ENCODE data around the gene SPG11. TPM values are rescaled to one million over a fixed set of nuclear protein-coding genes. Genes with fewer than 3 reads are reported as not detected.

Gene SPG11
- total and polyA plus RNA-seq, 9 of the 15 experiments (the other 6 are each of a cell fraction or from before 2014, with no cell fraction given), result 23.3 to 71.2 (median 45.6) TPM

DNA sequence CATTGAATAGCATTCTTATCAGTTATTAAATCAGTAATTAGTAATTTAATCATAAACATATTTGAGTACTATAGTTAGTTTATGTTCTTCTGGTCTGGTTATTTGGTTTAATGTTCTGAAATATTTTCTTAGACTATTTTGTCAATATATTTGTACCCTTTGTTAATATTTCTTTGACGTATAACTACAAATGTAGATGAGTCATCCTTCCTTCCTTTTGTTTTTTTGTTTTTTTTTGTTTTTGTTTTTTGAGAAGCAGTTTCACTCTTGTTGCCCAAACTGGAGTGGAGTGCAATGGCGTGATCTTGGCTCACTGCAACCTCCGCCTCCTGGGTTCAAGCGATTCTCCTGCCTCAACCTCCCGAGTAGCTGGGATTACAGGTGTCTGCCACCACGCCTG is 143.9 kb downstream of the SPG11 start (continued):
- TF ChIP-seq, protein P1, sequence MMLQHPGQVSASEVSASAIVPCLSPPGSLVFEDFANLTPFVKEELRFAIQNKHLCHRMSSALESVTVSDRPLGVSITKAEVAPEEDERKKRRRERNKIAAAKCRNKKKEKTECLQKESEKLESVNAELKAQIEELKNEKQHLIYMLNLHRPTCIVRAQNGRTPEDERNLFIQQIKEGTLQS (IDR thresholded peaks at IDR 0.05), result peak; percentile 42
- TF ChIP-seq, protein P1 (CRISPR knock-in tag; conservative IDR thresholded peaks at IDR 0.05), result no peak
- TF ChIP-seq ZNF316 (IDR thresholded peaks at IDR 0.05), result peak; percentile 82

GRCh38 chr15:44516436-44516835 is 147.0 kb downstream of the SPG11 start:
- no peak overlapping the region for H3K9ac ChIP-seq (ENCODE audit: insufficient read depth in 1 of 2, low read depth in 2 of 2, low read length in 2 of 2)
- peaks cover 55% of the 10 kb centered on the region; the same call in 2 of the 3 replicates for H3K36me3 ChIP-seq (ENCODE audit: control insufficient read depth, insufficient read depth, low read length)
- BruUV-seq (replicated peaks), result no TSS peak
- ChIA-PET CTCF (ENCODE audit: low intra/inter-chr PET ratio) (no interaction called here), POLR2A (interaction anchor here (1.0 to 1.6 kb wide), 5 partner anchors 12 to 89 kb away, joined by 3 to 8 read pairs (median 4); partner anchors contain the start of genes CTDSPL2 and EIF3J)
- ATAC-seq, result no peak
- H3K4me1 ChIP-seq (replicated peaks in 1 of 2; ENCODE audit: control insufficient read depth in 2 of 2, insufficient read depth in 2 of 2, low read length in 2 of 2), result no peaks in the 10 kb centered on the region
- no peaks in the 10 kb centered on the region for H3K9me1 ChIP-seq (ENCODE audit: control insufficient read depth, insufficient read depth, low read length)
- no peak overlapping the region for H3K4me3 ChIP-seq
- H2AFZ ChIP-seq (ENCODE audit: low read depth, low read length), result no peak overlapping the region
- H3K79me2 ChIP-seq (ENCODE audit: control insufficient read depth, insufficient read depth, low read length), result no peaks in the 10 kb centered on the region
- DNase-seq (ENCODE audit: extremely low read depth in 1 of 4, low spot score in 3 of 4), result no peak
- H3K27ac ChIP-seq (ENCODE audit: extremely low read depth, low read depth, low read length), result no peak overlapping the region
- H3K27me3 ChIP-seq (ENCODE audit: control insufficient read depth in 2 of 2, insufficient read depth in 2 of 2, low read length in 2 of 2), result no peaks in the 10 kb centered on the region
- H3K9me3 ChIP-seq (replicated peaks; ENCODE audit: control insufficient read depth, insufficient read depth, low read depth, low read length), result no peaks in the 10 kb centered on the region
- H3K4me2 ChIP-seq (ENCODE audit: insufficient read depth, low read length), result no peak overlapping the region
- intact Hi-C loops (cut with micrococcal nuclease) (no loop called here), in situ Hi-C loops (cut with MboI) (no loop called here)
- FAIRE-seq, result no peak
- H4K20me1 ChIP-seq (replicated peaks; ENCODE audit: control insufficient read depth, insufficient read depth, low read length), result no peaks in the 10 kb centered on the region
- no peak for TF ChIP-seq ZNF354B (CRISPR knock-in tag; IDR thresholded peaks at IDR 0.05)
- TF ChIP-seq, protein P2, sequence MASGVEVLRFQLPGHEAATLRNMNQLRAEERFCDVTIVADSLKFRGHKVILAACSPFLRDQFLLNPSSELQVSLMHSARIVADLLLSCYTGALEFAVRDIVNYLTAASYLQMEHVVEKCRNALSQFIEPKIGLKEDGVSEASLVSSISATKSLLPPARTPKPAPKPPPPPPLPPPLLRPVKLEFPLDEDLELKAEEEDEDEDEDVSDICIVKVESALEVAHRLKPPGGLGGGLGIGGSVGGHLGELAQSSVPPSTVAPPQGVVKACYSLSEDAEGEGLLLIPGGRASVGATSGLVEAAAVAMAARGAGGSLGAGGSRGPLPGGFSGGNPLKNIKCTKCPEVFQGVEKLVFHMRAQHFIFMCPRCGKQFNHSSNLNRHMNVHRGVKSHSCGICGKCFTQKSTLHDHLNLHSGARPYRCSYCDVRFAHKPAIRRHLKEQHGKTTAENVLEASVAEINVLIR (CRISPR knock-in tag; IDR thresholded peaks at IDR 0.05), result no peak
- TF ChIP-seq, protein P3, sequence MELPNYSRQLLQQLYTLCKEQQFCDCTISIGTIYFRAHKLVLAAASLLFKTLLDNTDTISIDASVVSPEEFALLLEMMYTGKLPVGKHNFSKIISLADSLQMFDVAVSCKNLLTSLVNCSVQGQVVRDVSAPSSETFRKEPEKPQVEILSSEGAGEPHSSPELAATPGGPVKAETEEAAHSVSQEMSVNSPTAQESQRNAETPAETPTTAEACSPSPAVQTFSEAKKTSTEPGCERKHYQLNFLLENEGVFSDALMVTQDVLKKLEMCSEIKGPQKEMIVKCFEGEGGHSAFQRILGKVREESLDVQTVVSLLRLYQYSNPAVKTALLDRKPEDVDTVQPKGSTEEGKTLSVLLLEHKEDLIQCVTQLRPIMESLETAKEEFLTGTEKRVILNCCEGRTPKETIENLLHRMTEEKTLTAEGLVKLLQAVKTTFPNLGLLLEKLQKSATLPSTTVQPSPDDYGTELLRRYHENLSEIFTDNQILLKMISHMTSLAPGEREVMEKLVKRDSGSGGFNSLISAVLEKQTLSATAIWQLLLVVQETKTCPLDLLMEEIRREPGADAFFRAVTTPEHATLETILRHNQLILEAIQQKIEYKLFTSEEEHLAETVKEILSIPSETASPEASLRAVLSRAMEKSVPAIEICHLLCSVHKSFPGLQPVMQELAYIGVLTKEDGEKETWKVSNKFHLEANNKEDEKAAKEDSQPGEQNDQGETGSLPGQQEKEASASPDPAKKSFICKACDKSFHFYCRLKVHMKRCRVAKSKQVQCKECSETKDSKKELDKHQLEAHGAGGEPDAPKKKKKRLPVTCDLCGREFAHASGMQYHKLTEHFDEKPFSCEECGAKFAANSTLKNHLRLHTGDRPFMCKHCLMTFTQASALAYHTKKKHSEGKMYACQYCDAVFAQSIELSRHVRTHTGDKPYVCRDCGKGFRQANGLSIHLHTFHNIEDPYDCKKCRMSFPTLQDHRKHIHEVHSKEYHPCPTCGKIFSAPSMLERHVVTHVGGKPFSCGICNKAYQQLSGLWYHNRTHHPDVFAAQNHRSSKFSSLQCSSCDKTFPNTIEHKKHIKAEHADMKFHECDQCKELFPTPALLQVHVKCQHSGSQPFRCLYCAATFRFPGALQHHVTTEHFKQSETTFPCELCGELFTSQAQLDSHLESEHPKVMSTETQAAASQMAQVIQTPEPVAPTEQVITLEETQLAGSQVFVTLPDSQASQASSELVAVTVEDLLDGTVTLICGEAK (IDR thresholded peaks at IDR 0.05), result no peak
- TF ChIP-seq, protein P3 (CRISPR knock-in tag; IDR thresholded peaks at IDR 0.05), result no peak
- no peak for TF ChIP-seq TAF7 (tag; IDR thresholded peaks at IDR 0.05)
- TF ChIP-seq ZNF384 (IDR thresholded peaks at IDR 0.05; ENCODE audit: low read depth, low read length), result no peak
- no peak for TF ChIP-seq SIN3A (IDR thresholded peaks at IDR 0.05; ENCODE audit: borderline replicate concordance in 2 of 2, control insufficient read depth in 1 of 2, low read depth in 2 of 2, low read length in 2 of 2)

Measured in K562 (cell line).